Measurements from ENCODE around the gene PANK4. TPM values are rescaled to one million over a fixed set of nuclear protein-coding genes. Genes with fewer than 3 reads are reported as not detected.

Gene PANK4
- polyA plus RNA-seq, 1 donor (not counting 4 experiments of a cell fraction or from before 2014, with no cell fraction given), result 14.5 TPM

DNA sequence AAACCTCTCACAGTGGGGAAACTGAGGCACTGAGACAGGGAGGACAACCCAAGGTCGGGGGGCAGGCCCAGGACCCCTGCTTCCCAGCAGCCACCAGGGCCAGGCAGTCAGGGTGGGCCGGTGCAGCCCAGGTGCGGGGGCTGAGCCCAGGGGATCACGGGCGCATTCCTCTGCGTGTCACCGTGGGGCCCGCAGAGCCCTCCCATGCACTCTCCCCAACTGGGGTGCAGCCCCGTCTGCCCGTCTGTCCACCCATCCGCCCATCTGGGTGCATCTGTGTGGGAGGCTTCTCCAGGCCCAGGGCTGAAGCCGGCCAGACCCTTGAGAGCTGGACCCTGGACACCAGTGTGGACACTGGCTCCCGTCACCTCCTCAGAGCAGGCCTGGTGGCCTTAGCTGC lies 53.2 kb downstream of the PANK4 start:
- H3K4me1 ChIP-seq (ENCODE audit: control insufficient read depth, extremely low read depth, insufficient read depth, low read length), result no peaks in the 10 kb centered on the region
- DNase-seq (ENCODE audit: low read depth, low spot score) (no peak), FAIRE-seq (no peak)
- H2AFZ ChIP-seq (ENCODE audit: control insufficient read depth, low read length), result no peak overlapping the region
- peaks cover 81% of the 10 kb centered on the region for H3K79me2 ChIP-seq (ENCODE audit: control insufficient read depth, insufficient read depth, low read length)
- H3K27ac ChIP-seq (ENCODE audit: control insufficient read depth, insufficient read depth, low read length), result no peak overlapping the region
- no peak for TF ChIP-seq EZH2 (IDR thresholded peaks at IDR 0.05; ENCODE audit: low read length)
- TF ChIP-seq, protein P1, sequence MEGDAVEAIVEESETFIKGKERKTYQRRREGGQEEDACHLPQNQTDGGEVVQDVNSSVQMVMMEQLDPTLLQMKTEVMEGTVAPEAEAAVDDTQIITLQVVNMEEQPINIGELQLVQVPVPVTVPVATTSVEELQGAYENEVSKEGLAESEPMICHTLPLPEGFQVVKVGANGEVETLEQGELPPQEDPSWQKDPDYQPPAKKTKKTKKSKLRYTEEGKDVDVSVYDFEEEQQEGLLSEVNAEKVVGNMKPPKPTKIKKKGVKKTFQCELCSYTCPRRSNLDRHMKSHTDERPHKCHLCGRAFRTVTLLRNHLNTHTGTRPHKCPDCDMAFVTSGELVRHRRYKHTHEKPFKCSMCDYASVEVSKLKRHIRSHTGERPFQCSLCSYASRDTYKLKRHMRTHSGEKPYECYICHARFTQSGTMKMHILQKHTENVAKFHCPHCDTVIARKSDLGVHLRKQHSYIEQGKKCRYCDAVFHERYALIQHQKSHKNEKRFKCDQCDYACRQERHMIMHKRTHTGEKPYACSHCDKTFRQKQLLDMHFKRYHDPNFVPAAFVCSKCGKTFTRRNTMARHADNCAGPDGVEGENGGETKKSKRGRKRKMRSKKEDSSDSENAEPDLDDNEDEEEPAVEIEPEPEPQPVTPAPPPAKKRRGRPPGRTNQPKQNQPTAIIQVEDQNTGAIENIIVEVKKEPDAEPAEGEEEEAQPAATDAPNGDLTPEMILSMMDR (optimal IDR thresholded peaks at IDR 0.05 in 1 of 3, IDR thresholded peaks at IDR 0.05 in 1 of 3, conservative IDR thresholded peaks at IDR 0.05 in 1 of 3; ENCODE audit: extremely low read depth in 1 of 3, insufficient read depth in 2 of 3, low read length in 3 of 3), result no peak
- H4K20me1 ChIP-seq (ENCODE audit: control insufficient read depth, extremely low read depth, insufficient read depth, low read length), result peaks cover 28% of the 10 kb centered on the region
- peaks cover 3 to 8% of the 10 kb centered on the region in 2 experiments for H3K36me3 ChIP-seq (ENCODE audit: control insufficient read depth in 2 of 2, extremely low read depth in 1 of 2, insufficient read depth in 2 of 2, low read length in 2 of 2)
- dilution Hi-C loops (cut with MboI; ENCODE audit: extremely low pct_ligation_motif_present, low sequenced_read_pairs), result no loop called here
- no peaks in the 10 kb centered on the region for H3K27me3 ChIP-seq (ENCODE audit: control insufficient read depth, extremely low read depth, insufficient read depth, low read length)
- no peak overlapping the region for H3K9ac ChIP-seq (ENCODE audit: control insufficient read depth, extremely low read depth, insufficient read depth, low read length)
- no peak overlapping the region for H3K4me2 ChIP-seq (ENCODE audit: control insufficient read depth, extremely low read depth, insufficient read depth, low read depth, low read length)
- no peak overlapping the region for H3K4me3 ChIP-seq (ENCODE audit: control insufficient read depth in 2 of 3, extremely low read depth in 1 of 3, insufficient read depth in 2 of 3, low read depth in 1 of 3, low read length in 3 of 3)
- no peaks in the 10 kb centered on the region for H3K9me1 ChIP-seq (ENCODE audit: control insufficient read depth, extremely low read depth, insufficient read depth, low read length)
- no peaks in the 10 kb centered on the region for H3K9me3 ChIP-seq (ENCODE audit: control insufficient read depth, low read depth, low read length)

DNA sequence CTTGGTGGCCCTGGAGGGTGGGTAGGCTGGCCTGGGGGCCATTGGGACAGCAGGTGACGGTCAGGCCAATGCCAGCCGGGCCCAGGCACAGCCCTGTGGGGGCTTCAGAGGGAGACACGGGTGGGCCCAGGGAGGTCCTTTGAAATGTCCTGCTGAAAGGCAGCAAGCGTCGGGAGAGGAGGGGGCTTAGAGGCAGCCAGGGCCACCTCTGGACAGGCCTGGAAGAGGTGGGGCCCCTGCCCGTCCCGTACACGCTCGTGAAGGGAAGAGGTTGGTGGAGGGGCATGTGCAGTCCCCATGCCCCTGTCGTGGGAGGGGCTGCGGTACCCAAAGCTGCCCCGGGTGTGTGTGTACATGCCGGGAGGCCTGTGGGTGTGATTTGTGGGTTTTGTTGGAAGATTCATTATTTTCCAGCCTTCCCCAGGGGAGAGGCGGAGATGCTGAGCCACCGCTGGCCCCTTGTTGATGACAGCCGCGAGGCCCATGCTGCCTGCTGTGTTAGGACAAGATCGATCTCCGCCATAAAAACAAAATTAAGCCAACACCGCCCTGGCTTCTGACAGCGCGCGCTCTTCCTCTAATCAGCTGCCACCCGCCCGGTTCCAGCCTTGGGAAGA lies 53.7 kb downstream of the PANK4 start:
- Histone ChIP-seq H3K9me3 (ENCODE audit: control insufficient read depth, low read depth, low read length) (no peaks in the 10 kb centered on the region), H3K36me3 (ENCODE audit: control insufficient read depth in 2 of 2, extremely low read depth in 1 of 2, insufficient read depth in 2 of 2, low read length in 2 of 2) (peaks cover 3 to 8% of the 10 kb centered on the region in 2 experiments), H3K27me3 (ENCODE audit: control insufficient read depth, extremely low read depth, insufficient read depth, low read length) (no peaks in the 10 kb centered on the region), H3K4me1 (ENCODE audit: control insufficient read depth, extremely low read depth, insufficient read depth, low read length) (no peaks in the 10 kb centered on the region), H3K9ac (ENCODE audit: control insufficient read depth, extremely low read depth, insufficient read depth, low read length) (no peak overlapping the region), H3K4me2 (ENCODE audit: control insufficient read depth, extremely low read depth, insufficient read depth, low read depth, low read length) (no peak overlapping the region), H4K20me1 (ENCODE audit: control insufficient read depth, extremely low read depth, insufficient read depth, low read length) (peaks cover 33% of the 10 kb centered on the region), H3K9me1 (ENCODE audit: control insufficient read depth, extremely low read depth, insufficient read depth, low read length) (peaks cover under 1% of the 10 kb centered on the region), H3K27ac (ENCODE audit: control insufficient read depth, insufficient read depth, low read length) (no peak overlapping the region), H3K79me2 (ENCODE audit: control insufficient read depth, insufficient read depth, low read length) (peaks cover 87% of the 10 kb centered on the region), H3K4me3 (ENCODE audit: control insufficient read depth in 2 of 3, extremely low read depth in 1 of 3, insufficient read depth in 2 of 3, low read depth in 1 of 3, low read length in 3 of 3) (no peak overlapping the region), H2AFZ (ENCODE audit: control insufficient read depth, low read length) (no peak overlapping the region)
- FAIRE-seq, result no peak
- no peak for DNase-seq (ENCODE audit: low read depth, low spot score)
- dilution Hi-C loops (cut with MboI; ENCODE audit: extremely low pct_ligation_motif_present, low sequenced_read_pairs), result no loop called here
- no peak for TF ChIP-seq EZH2 (IDR thresholded peaks at IDR 0.05; ENCODE audit: low read length)
- TF ChIP-seq, protein P1 (optimal IDR thresholded peaks at IDR 0.05 in 1 of 3, IDR thresholded peaks at IDR 0.05 in 1 of 3, conservative IDR thresholded peaks at IDR 0.05 in 1 of 3; ENCODE audit: extremely low read depth in 1 of 3, insufficient read depth in 2 of 3, low read length in 3 of 3), result no peak

All from keratinocyte (primary cell).